SK-N-SH (cell line): ENCODE results near the gene SHROOM3. TPM values are rescaled to one million over a fixed set of nuclear protein-coding genes. Genes with fewer than 3 reads are reported as not detected.

Experiments
- CTCF ChIA-PET: fragments of 300-600, 350-600 bp; formaldehyde crosslinking; extraction: SDS; loops from one replicate; lab custom pipeline; 2021; lab: Yijun Ruan, JAX
- POLR2A ChIA-PET: fragments of 350-600 bp; sonication (Branson Sonifier 250); formaldehyde crosslinking; extraction: SDS; loops from one replicate; lab custom pipeline; 2020; ENCODE audit warnings: antibody characterized with exemption, inconsistent platforms; lab: Yijun Ruan, JAX
- DNase-seq: peaks from one replicate; pipeline ENCODE4 v3.0.0; 2012
- H2AFZ ChIP-seq: fragments of 200-600 bp; sonication (generic); 2 replicates; pipeline ENCODE4 v1.8.1; 2016; ENCODE audit warnings: antibody characterized with exemption, mild to moderate bottlenecking, low read depth
- H3F3A ChIP-seq: fragments of 200-600 bp; sonication (generic); replicated peaks from 2 replicates; pipeline ENCODE3; 2016; ENCODE audit warnings: antibody characterized with exemption, mild to moderate bottlenecking; ENCODE audit not compliant: insufficient read depth
- H3K27ac ChIP-seq, 2 experiments: fragments of 200-500 bp in 1 of 2; fragments of 200-600 bp in 1 of 2; sonication (Bioruptor generic) in 1 of 2; sonication (generic), shearing (Covaris generic) in 1 of 2; 2 replicates each; pipeline versions ENCODE4 v1.5.1 to v1.6.1; 2014 to 2016; ENCODE audit warnings: low read depth in 2 of 2, inconsistent platforms in 1 of 2, low read length in 1 of 2, mild to moderate bottlenecking in 1 of 2, mixed read lengths in 1 of 2
- H3K27me3 ChIP-seq: fragments of 200-600 bp; sonication (generic), shearing (Covaris generic); 2 replicates; pipeline ENCODE4 v1.6.1; 2016; ENCODE audit warnings: mixed run types; ENCODE audit not compliant: insufficient read depth
- H3K36me3 ChIP-seq, 2 experiments: fragments of 200-500 bp in 1 of 2; fragments of 200-600 bp in 1 of 2; sonication (Bioruptor generic) in 1 of 2; sonication (generic) in 1 of 2; replicated peaks in 1 of 2; 2 replicates each; pipeline versions ENCODE3 to v1.5.1; 2014 to 2016; ENCODE audit warnings: low read length in 1 of 2, mild to moderate bottlenecking in 1 of 2; ENCODE audit not compliant: insufficient read depth in 2 of 2, control insufficient read depth in 1 of 2
- H3K4me1 ChIP-seq, 2 experiments: fragments of 200-500 bp in 1 of 2; fragments of 200-600 bp in 1 of 2; sonication (Bioruptor generic) in 1 of 2; sonication (generic), shearing (Covaris generic) in 1 of 2; 2 replicates each; pipeline versions ENCODE4 v1.5.1 to v1.6.1; 2014 to 2016; ENCODE audit warnings: low read depth in 1 of 2, low read length in 1 of 2, mixed run types in 1 of 2; ENCODE audit not compliant: insufficient read depth in 2 of 2, control insufficient read depth in 1 of 2
- H3K4me2 ChIP-seq: fragments of 200-600 bp; sonication (generic), shearing (Covaris generic); 2 replicates; pipeline ENCODE4 v1.6.1; 2017; ENCODE audit warnings: mixed run types
- H3K4me3 ChIP-seq, 2 experiments: fragments of 200-500 bp in 1 of 2; fragments of 200-600 bp in 1 of 2; sonication (Bioruptor generic) in 1 of 2; sonication (generic), shearing (Covaris generic) in 1 of 2; 2 replicates each; pipeline versions ENCODE4 v1.5.1 to v1.8.1; 2014 to 2016; ENCODE audit warnings: low read depth in 2 of 2, inconsistent platforms in 1 of 2, low read length in 1 of 2, mild to moderate bottlenecking in 1 of 2, mixed read lengths in 1 of 2, moderate library complexity in 1 of 2
- H3K79me2 ChIP-seq: fragments of 200-600 bp; sonication (generic); 2 replicates; pipeline ENCODE4 v1.8.1; 2017; ENCODE audit warnings: mild to moderate bottlenecking; ENCODE audit not compliant: insufficient read depth
- H3K9ac ChIP-seq: fragments of 200-600 bp; sonication (generic); 2 replicates; pipeline ENCODE4 v1.6.1; 2017; ENCODE audit warnings: mixed run types
- H3K9me2 ChIP-seq: fragments of 200-600 bp; sonication (generic); 2 replicates; pipeline ENCODE4 v1.6.1; 2017; ENCODE audit warnings: mixed run types
- H3K9me3 ChIP-seq: fragments of 200-600 bp; sonication (generic); 2 replicates; pipeline ENCODE4 v1.6.1; 2017; ENCODE audit warnings: mixed run types, mild to moderate bottlenecking, moderate library complexity
- H4K20me1 ChIP-seq: fragments of 200-600 bp; sonication (generic); 2 replicates; pipeline ENCODE4 v1.6.1; 2017; ENCODE audit warnings: mild to moderate bottlenecking, mixed run types; ENCODE audit not compliant: insufficient read depth
- CHD2 ChIP-seq: fragments of 150-350 bp; IDR thresholded peaks from 2 replicates; pipeline ENCODE4 v1.6.1; 2018; ENCODE audit warnings: low read length; ENCODE audit not compliant: partially characterized antibody
- EZH2phosphoT487 ChIP-seq: fragments of 200-600 bp; sonication (generic); IDR thresholded peaks from 2 replicates; pipeline ENCODE4 v1.6.1; 2017; ENCODE audit warnings: low read depth, mixed run types, mild to moderate bottlenecking, antibody characterized with exemption, moderate library complexity, borderline replicate concordance
- FOSL2 ChIP-seq: IDR thresholded peaks from 2 replicates; pipeline ENCODE4 v1.4.0; 2012; ENCODE audit warnings: low read depth, mild to moderate bottlenecking, moderate library complexity, borderline replicate concordance
- FOXM1 ChIP-seq: IDR thresholded peaks from 2 replicates; pipeline ENCODE4 v1.4.0; 2012; ENCODE audit warnings: low read depth, mild to moderate bottlenecking
- GABPA ChIP-seq: IDR thresholded peaks from 2 replicates; pipeline ENCODE4 v1.4.0; 2012; ENCODE audit warnings: low read depth, mild to moderate bottlenecking
- GATA2 ChIP-seq: sonication (generic); formaldehyde crosslinking; IDR thresholded peaks from 2 replicates; pipeline ENCODE4 v1.5.0; 2020; ENCODE audit warnings: mild to moderate bottlenecking, missing genetic modification reagents
- MXI1 ChIP-seq: IDR thresholded peaks from 2 replicates; pipeline ENCODE4 v1.6.1; 2012; ENCODE audit warnings: mild to moderate bottlenecking, low read depth, low read length, improper control_type of control experiment
- NFIC ChIP-seq: IDR thresholded peaks from 2 replicates; pipeline ENCODE4 v1.4.0; 2012; ENCODE audit warnings: borderline replicate concordance
- NRF1 ChIP-seq: IDR thresholded peaks from 2 replicates; pipeline ENCODE4 v1.6.1; 2012; ENCODE audit warnings: low read depth, mild to moderate bottlenecking, low read length
- POLR2AphosphoS5 ChIP-seq: IDR thresholded peaks from 2 replicates; pipeline ENCODE4 v1.6.1; 2012; ENCODE audit warnings: low read depth, low read length
- RCOR1 ChIP-seq: fragments of 150-350 bp; IDR thresholded peaks from 2 replicates; pipeline ENCODE4 v1.6.1; 2017; ENCODE audit warnings: antibody characterized with exemption, low read length
- RXRA ChIP-seq: IDR thresholded peaks from 2 replicates; pipeline ENCODE4 v1.4.0; 2012; ENCODE audit warnings: low read depth, mild to moderate bottlenecking, borderline replicate concordance
- SIN3A ChIP-seq: IDR thresholded peaks from 2 replicates; pipeline ENCODE4 v1.6.1; 2012; ENCODE audit warnings: low read depth, mild to moderate bottlenecking, low read length, moderate library complexity, borderline replicate concordance
- SMC3 ChIP-seq: IDR thresholded peaks from 2 replicates; pipeline ENCODE4 v1.6.1; 2012; ENCODE audit warnings: low read depth, low read length, improper control_type of control experiment
- TCF12 ChIP-seq: IDR thresholded peaks from 2 replicates; pipeline ENCODE4 v1.4.0; 2012
- YY1 ChIP-seq: IDR thresholded peaks from 2 replicates; pipeline ENCODE4 v1.4.0; 2012; ENCODE audit warnings: low read depth, mild to moderate bottlenecking
- WGBS: methylation state at CpG from one replicate; pipeline ENCODE4 v1.1.6; 2017; ENCODE audit warnings: low lambda C conversion rate; 5-methylcytosine and 5-hydroxymethylcytosine counted together
- polyA plus RNA-seq, 3 experiments: library from polyadenylated mRNA; depleted of rRNA; stranded (reverse); fragments of >200 nt; gene quantifications; 2 replicates each; pipeline ENCODE4 v1.2.3, GENCODE V29; 2012
- TF ChIP-seq, protein P1 (sequence below): fragments of 200-600 bp; sonication (generic); IDR thresholded peaks from 2 replicates; pipeline ENCODE4 v1.6.1; 2017; ENCODE audit warnings: antibody characterized with exemption, mild to moderate bottlenecking, moderate library complexity
- TF ChIP-seq, protein P2 (sequence below): IDR thresholded peaks from 2 replicates; pipeline ENCODE4 v1.4.0; 2012; ENCODE audit warnings: low read depth, borderline replicate concordance
- TF ChIP-seq, protein P3 (sequence below): IDR thresholded peaks from 2 replicates; pipeline ENCODE4; 2012

Gene SHROOM3
- polyA plus RNA-seq, 1 of the 3 experiments (the other 2 are of a cell fraction), result 4.3 TPM

DNA sequence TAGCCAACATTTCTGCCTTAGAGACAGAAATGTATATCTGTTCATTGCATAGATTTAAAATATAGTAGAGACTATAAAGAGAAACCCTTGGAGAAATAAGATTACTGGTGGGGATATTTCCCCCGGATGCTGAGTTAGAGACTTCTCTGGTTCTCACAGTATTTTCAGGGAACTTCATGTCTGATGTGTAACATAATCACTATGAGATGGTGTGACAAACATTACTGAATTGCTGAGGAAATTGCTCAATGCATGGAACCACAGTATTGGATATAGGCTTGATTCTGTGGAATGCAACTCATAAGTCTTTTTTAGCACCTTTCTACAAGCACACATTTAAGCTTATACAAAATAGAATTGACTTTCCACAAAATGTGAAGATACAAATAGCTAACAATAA, 310.2 kb downstream of the SHROOM3 start:
- H2AFZ ChIP-seq, result no peak overlapping the region
- CTCF ChIA-PET, result interaction anchor here (1.0 to 1.4 kb wide), 3 partner anchors 12 to 240 kb away, joined by 3 to 4 read pairs (median 3); no protein-coding TSS in a partner anchor
- TF ChIP-seq YY1 (no peak), FOXM1 (no peak), RXRA (no peak), MXI1 (no peak), NRF1 (no peak), EZH2phosphoT487 (no peak), RCOR1 (no peak), CHD2 (no peak), NFIC (no peak), SMC3 (no peak), GATA2 (CRISPR knock-in tag) (no peak), TCF12 (no peak), GABPA (no peak)
- TF ChIP-seq, protein P1, sequence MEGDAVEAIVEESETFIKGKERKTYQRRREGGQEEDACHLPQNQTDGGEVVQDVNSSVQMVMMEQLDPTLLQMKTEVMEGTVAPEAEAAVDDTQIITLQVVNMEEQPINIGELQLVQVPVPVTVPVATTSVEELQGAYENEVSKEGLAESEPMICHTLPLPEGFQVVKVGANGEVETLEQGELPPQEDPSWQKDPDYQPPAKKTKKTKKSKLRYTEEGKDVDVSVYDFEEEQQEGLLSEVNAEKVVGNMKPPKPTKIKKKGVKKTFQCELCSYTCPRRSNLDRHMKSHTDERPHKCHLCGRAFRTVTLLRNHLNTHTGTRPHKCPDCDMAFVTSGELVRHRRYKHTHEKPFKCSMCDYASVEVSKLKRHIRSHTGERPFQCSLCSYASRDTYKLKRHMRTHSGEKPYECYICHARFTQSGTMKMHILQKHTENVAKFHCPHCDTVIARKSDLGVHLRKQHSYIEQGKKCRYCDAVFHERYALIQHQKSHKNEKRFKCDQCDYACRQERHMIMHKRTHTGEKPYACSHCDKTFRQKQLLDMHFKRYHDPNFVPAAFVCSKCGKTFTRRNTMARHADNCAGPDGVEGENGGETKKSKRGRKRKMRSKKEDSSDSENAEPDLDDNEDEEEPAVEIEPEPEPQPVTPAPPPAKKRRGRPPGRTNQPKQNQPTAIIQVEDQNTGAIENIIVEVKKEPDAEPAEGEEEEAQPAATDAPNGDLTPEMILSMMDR, result no peak
- TF ChIP-seq, protein P2, sequence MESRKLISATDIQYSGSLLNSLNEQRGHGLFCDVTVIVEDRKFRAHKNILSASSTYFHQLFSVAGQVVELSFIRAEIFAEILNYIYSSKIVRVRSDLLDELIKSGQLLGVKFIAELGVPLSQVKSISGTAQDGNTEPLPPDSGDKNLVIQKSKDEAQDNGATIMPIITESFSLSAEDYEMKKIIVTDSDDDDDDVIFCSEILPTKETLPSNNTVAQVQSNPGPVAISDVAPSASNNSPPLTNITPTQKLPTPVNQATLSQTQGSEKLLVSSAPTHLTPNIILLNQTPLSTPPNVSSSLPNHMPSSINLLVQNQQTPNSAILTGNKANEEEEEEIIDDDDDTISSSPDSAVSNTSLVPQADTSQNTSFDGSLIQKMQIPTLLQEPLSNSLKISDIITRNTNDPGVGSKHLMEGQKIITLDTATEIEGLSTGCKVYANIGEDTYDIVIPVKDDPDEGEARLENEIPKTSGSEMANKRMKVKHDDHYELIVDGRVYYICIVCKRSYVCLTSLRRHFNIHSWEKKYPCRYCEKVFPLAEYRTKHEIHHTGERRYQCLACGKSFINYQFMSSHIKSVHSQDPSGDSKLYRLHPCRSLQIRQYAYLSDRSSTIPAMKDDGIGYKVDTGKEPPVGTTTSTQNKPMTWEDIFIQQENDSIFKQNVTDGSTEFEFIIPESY, result no peak
- TF ChIP-seq, all 33 proteins: peak for 0
- peak overlapping the region; percentile 79 to 81; a peak in 3 of 4 replicates for H3K27ac ChIP-seq
- peaks cover 19 to 34% of the 10 kb centered on the region in 2 experiments for H3K36me3 ChIP-seq
- H3K9ac ChIP-seq, result peak overlapping the region; percentile 42
- H3K4me3 ChIP-seq, result no peak overlapping the region
- POLR2A ChIA-PET, result no interaction called here
- no peaks in the 10 kb centered on the region for H3K9me3 ChIP-seq
- WGBS, result 100% methylated on average over 1 of the region's 1 CpG
- H3F3A ChIP-seq, result peaks cover 47% of the 10 kb centered on the region
- H3K4me2 ChIP-seq, result peak overlapping the region; percentile 57
- H3K27me3 ChIP-seq, result no peaks in the 10 kb centered on the region
- H3K9me2 ChIP-seq, result no peaks in the 10 kb centered on the region
- peaks cover 62% of the 10 kb centered on the region for H3K79me2 ChIP-seq
- peaks cover 12 to 54% of the 10 kb centered on the region in 2 experiments for H3K4me1 ChIP-seq
- no peak for DNase-seq
- no peaks in the 10 kb centered on the region for H4K20me1 ChIP-seq

DNA sequence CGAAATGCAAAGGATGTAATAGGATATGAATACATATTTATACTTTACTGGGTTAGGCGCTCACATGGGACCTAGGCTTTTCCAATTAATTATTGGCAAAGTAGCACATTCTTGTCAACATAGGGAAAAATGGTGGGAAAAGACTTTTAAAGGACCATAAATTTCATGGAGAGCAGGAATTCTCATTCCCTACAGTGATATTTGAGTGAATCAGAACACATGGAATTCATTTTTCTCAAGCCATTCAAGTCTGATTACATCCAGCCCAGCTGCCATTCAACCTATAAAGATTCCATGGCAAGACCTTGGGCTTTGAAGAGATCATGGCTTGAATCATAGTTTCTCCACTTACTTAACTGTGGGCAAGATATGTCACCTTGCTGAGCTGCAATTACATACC, 312.5 kb downstream of the SHROOM3 start:
- TF ChIP-seq POLR2AphosphoS5 (peak; percentile 17; the same call in 1 of the 2 replicates), SIN3A (no peak), FOSL2 (no peak), TCF12 (peak; percentile 77)
- TF ChIP-seq, protein P3, sequence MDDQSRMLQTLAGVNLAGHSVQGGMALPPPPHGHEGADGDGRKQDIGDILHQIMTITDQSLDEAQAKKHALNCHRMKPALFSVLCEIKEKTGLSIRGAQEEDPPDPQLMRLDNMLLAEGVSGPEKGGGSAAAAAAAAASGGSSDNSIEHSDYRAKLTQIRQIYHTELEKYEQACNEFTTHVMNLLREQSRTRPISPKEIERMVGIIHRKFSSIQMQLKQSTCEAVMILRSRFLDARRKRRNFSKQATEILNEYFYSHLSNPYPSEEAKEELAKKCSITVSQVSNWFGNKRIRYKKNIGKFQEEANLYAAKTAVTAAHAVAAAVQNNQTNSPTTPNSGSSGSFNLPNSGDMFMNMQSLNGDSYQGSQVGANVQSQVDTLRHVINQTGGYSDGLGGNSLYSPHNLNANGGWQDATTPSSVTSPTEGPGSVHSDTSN, result peak; percentile 79
- TF ChIP-seq, all 33 proteins: peak for 3
- H3K9me2 ChIP-seq, result no peaks in the 10 kb centered on the region
- peak overlapping the region; percentile 42 to 76; a peak in 3 of 4 replicates for H3K27ac ChIP-seq
- ChIA-PET CTCF (interaction anchor here (0.8 to 0.9 kb wide), 3 partner anchors 9 to 18 kb away, joined by 3 read pairs; no protein-coding TSS in a partner anchor), POLR2A (interaction anchor here (0.6 kb wide), 1 partner anchor 158 kb away, joined by 3 read pairs; no protein-coding TSS in a partner anchor)
- no peak overlapping the region for H3K4me3 ChIP-seq
- H3K79me2 ChIP-seq, result peaks cover 69% of the 10 kb centered on the region
- H3F3A ChIP-seq, result peaks cover 54% of the 10 kb centered on the region
- peaks cover 14 to 52% of the 10 kb centered on the region in 2 experiments for H3K4me1 ChIP-seq
- no peak overlapping the region for H3K9ac ChIP-seq
- peaks cover 20 to 29% of the 10 kb centered on the region in 2 experiments for H3K36me3 ChIP-seq
- H2AFZ ChIP-seq, result no peak overlapping the region
- no peaks in the 10 kb centered on the region for H3K27me3 ChIP-seq
- no peaks in the 10 kb centered on the region for H4K20me1 ChIP-seq
- no peak for DNase-seq
- 93% methylated on average over 2 of the region's 2 CpGs for WGBS
- no peak overlapping the region for H3K4me2 ChIP-seq
- no peaks in the 10 kb centered on the region for H3K9me3 ChIP-seq
